Posterior vena cava (tissue), 2 donors: ENCODE data around the gene MARF1. TPM values are rescaled to one million over a fixed set of nuclear protein-coding genes. Genes with fewer than 3 reads are reported as not detected.
"Not testable (repeated sequence)": the region's sequence is repeated elsewhere in the genome, so short reads cannot be mapped to it uniquely, and the experiment has no call there.

Experiments
- DNase-seq: peaks from one replicate; pipeline ENCODE4 v3.0.0-alpha.2; 2020; ENCODE audit warnings: low spot score
- intact Hi-C, 2 donors: fragments of 100-400 bp; cut with DNase I; formaldehyde crosslinking; loops; one replicate each; pipeline versions ENCODE4 v1.14.1 to v1.14.2; 2022 to 2023
- total RNA-seq, 2 donors: library from RNA; stranded (reverse); fragmentation: NEBNext Ultra II Directional; extraction: Animal tissue kit (Norgen Biotek cat#: 25700); gene quantifications; one replicate each; pipeline ENCODE4 v1.2.1, GENCODE V29; 2021
- donor health status: DM: yes; HTN: yes; CAD: no.
- donor health status: DM: yes; HTN: yes; CAD: no.

Gene MARF1
- total RNA-seq, 2 donors from 2014 or later = 58.3 to 60.6 TPM

DNA sequence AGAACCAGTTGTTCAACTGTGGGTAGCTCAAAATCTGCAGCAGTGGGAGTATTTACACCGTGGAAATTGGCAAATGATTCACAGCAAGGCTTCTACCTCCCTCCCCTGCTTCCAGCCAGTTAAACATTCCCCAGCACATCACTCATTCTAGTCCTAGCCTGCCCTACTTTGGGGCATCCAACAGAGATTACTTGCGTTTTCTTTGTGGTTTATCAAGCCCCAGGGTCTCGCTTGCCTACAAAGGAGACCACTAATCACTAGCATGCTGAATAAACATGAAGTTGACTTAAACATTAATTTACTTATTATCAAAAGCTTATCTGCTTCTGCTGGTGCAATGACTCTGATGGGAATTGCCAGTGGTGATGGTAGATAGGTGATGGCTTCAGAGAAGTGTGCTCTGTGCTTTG is 94.5 kb downstream of the MARF1 start:
- DNase-seq = no peak
- intact Hi-C loops = loop anchor here in 1 of 2 donors (5.0 kb wide), 1 partner anchor 116 kb away; the partner anchor contains the start of gene BMERB1

DNA sequence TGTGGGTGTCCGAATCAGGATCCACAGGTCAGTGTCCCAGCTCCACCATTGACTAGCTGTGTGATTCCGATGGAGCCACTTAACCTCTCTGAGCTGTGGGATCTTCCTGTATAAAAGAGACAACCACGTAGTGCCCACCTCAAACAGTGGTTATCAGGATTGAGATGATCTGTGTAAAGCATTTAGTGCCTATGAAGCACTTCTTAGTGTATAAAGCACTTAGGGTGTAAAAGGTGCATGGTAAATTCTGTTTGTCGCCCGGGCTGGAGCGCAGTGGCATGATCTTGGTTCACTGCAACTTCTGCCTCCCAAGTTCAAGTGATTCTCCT is 95.2 kb downstream of the MARF1 start:
- DNase-seq = no peak
- intact Hi-C loops = loop anchor here in 1 of 2 donors (5.0 kb wide), 1 partner anchor 115 kb away; the partner anchor contains the start of gene BMERB1

DNA sequence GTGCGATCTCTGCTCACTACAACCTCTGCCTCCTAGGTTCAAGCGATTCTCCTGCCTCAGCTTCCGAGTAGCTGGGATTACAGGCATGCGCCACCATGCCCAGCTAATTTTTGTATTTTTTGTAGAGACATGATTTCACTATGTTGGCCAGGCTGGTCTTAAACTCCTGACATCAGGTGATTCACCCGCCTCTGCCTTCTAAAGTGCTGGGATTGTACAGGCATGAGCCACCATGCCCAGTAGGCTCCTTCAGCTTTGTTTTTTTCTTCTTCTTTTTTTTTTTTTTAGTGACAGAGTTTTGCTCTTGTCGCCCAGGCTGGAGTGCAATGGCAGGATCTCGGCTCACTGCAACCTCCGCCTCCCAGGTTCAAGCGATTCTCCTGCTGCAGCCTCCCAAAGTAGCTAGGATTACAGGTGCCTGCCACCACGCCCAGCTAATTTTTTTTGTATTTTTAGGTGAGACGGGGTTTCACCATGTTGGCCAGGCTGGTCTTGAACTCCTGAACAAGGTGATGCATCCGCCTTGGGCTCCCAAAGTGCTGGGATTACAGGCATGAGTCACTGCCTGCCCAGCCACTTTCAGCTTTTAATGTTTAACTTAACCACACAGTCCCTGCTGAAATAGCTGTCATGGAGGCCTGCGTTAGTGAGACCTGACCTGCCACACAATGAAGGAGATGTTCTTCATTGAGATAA is 95.7 kb downstream of the MARF1 start:
- intact Hi-C loops = loop anchor here in 1 of 2 donors (5.0 kb wide), 1 partner anchor 115 kb away; the partner anchor contains the start of gene BMERB1
- not testable (repeated sequence) for DNase-seq

DNA sequence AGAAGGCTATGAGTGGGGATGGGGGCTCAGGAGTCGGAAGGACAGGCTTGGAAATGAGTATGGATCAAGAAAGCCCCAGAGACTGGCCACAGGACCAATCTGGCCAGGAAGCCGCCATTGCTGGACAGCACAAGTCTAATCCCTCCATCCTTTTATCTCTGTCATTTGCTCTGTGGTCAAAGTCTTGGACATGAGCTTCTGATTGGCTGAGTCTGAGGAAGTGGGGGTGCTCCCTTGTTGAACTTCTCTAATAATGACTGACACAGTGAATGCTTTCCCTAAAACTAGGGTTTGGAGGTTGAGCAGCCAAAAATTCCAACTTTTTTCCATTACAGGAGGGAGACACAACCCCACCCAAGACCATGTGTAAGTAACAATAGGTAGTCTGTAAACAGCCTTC is 97.4 kb downstream of the MARF1 start:
- DNase-seq = no peak
- intact Hi-C loops = loop anchor here in 1 of 2 donors (5.0 kb wide), 1 partner anchor 113 kb away; the partner anchor contains the start of gene BMERB1

DNA sequence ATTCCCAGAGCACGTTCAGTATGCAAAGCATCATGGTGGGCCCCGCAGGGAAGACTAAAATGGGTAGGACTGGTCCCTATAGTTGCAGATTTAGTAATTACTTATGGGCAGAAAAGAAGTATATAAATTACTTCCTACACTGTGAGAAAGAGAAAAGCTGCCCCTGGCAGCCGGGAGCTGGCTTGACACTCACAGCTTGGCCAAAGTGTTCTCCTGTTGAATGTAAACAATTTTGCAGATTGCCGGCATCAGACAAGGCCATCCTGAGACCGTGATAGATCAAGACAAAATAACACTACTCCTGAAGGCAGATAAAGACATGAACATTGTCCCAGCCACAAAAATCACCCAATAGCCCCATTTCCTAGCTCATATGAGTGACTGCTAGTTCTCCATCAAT is 98.5 kb downstream of the MARF1 start:
- intact Hi-C loops = no loop called here
- DNase-seq = no peak

Other genes starting within 250 kb of the MARF1 start
- gene MPV17L, start 247.4 kb downstream of the MARF1 start, total RNA-seq = 1 to 10 TPM; 7.0 to 7.2 TPM
- gene BMERB1, start 208.6 kb downstream of the MARF1 start, total RNA-seq = 10 to 100 TPM; 63.6 to 64.0 TPM
- 10 to 100 TPM; 32.3 to 38.1 TPM for gene NDE1, start 7.1 kb upstream of the MARF1 start, total RNA-seq
- 1,000 to 10,000 TPM; 1,932 to 2,544 TPM for gene MYH11, start 213.9 kb upstream of the MARF1 start, total RNA-seq
- gene CEP20, start 245.4 kb upstream of the MARF1 start, total RNA-seq = 10 to 100 TPM; 25.7 to 25.8 TPM